OCI-LY1 (cell line): Measurements from ENCODE around the gene CILP.
"Not testable (repeated sequence)": the region's sequence is repeated elsewhere in the genome, so short reads cannot be mapped to it uniquely, and the experiment has no call there.

Experiments
- H2AFZ ChIP-seq: fragments of 200-600 bp; sonication (generic), shearing (Covaris generic); 2 replicates; pipeline ENCODE4 v1.6.0; 2014; ENCODE audit warnings: antibody characterized with exemption, mild to moderate bottlenecking, low read length
- H3F3A ChIP-seq: fragments of 200-600 bp; sonication (generic), shearing (Covaris generic); 2 replicates; pipeline ENCODE4 v1.6.0; 2014; ENCODE audit warnings: mild to moderate bottlenecking, antibody characterized with exemption, low read length, moderate library complexity; ENCODE audit not compliant: insufficient read depth
- H3K27ac ChIP-seq: fragments of 200-600 bp; sonication (generic); 2 replicates; pipeline ENCODE4 v1.5.1; 2014; ENCODE audit warnings: low read length, mixed run types, mild to moderate bottlenecking, low read depth; ENCODE audit not compliant: poor library complexity, severe bottlenecking
- H3K27me3 ChIP-seq: fragments of 200-600 bp; sonication (generic); 2 replicates; pipeline ENCODE4 v1.6.0; 2014; ENCODE audit warnings: antibody characterized with exemption, mild to moderate bottlenecking, low read length, moderate library complexity; ENCODE audit not compliant: insufficient read depth
- H3K36me3 ChIP-seq: fragments of 200-600 bp; sonication (generic); 2 replicates; pipeline ENCODE4 v1.6.1; 2014; ENCODE audit warnings: mild to moderate bottlenecking, antibody characterized with exemption, low read length, moderate library complexity, mixed read lengths; ENCODE audit not compliant: insufficient read depth
- H3K4me1 ChIP-seq: fragments of 200-600 bp; sonication (generic); 2 replicates; pipeline ENCODE4 v1.5.1; 2014; ENCODE audit warnings: mild to moderate bottlenecking, low read length, moderate library complexity; ENCODE audit not compliant: insufficient read depth, severe bottlenecking
- H3K4me2 ChIP-seq: fragments of 200-600 bp; sonication (generic), shearing (Covaris generic); 2 replicates; pipeline ENCODE4 v1.6.1; 2014; ENCODE audit warnings: low read length
- H3K4me3 ChIP-seq: fragments of 200-600 bp; sonication (generic); 2 replicates; pipeline ENCODE4 v1.5.1; 2014; ENCODE audit warnings: low read length, low read depth, mild to moderate bottlenecking, mixed read lengths; ENCODE audit not compliant: poor library complexity, severe bottlenecking
- H3K79me2 ChIP-seq: fragments of 200-600 bp; shearing (Covaris generic); 2 replicates; pipeline ENCODE4 v1.6.1; 2016; ENCODE audit warnings: mixed run types, low read length, mixed read lengths; ENCODE audit not compliant: insufficient read depth
- H3K9ac ChIP-seq: fragments of 200-600 bp; sonication (generic), shearing (Covaris generic); 2 replicates; pipeline ENCODE4 v1.6.1; 2014; ENCODE audit warnings: mild to moderate bottlenecking, low read length, mixed read lengths
- H3K9me2 ChIP-seq: fragments of 200-600 bp; sonication (generic), shearing (Covaris generic); 2 replicates; pipeline ENCODE4 v1.6.1; 2014; ENCODE audit warnings: low read depth, mild to moderate bottlenecking, low read length, mixed read lengths
- H3K9me3 ChIP-seq: fragments of 200-600 bp; shearing (Covaris generic); 2 replicates; pipeline ENCODE4 v1.6.1; 2014; ENCODE audit warnings: low read length, mixed read lengths
- H4K20me1 ChIP-seq: fragments of 200-600 bp; sonication (generic), shearing (Covaris generic); 2 replicates; pipeline ENCODE4 v1.6.0; 2016; ENCODE audit warnings: mild to moderate bottlenecking, low read length; ENCODE audit not compliant: insufficient read depth
- CTCF ChIP-seq: fragments of 200-600 bp; sonication (generic), shearing (Covaris generic); IDR thresholded peaks from 2 replicates; pipeline ENCODE4 v1.5.1; 2017; ENCODE audit warnings: mild to moderate bottlenecking, antibody characterized with exemption, low read length, moderate library complexity, mixed read lengths
- EZH2 ChIP-seq: fragments of 200-600 bp; sonication (generic), shearing (Covaris generic); IDR thresholded peaks from 2 replicates; pipeline ENCODE4 v1.8.0; 2017; ENCODE audit warnings: borderline replicate concordance, mixed run types, mild to moderate bottlenecking, antibody characterized with exemption, low read length, moderate library complexity, mixed read lengths

CILP gene

GRCh38 chr15:65231306-65231705 lies 20.0 kb upstream of the CILP start:
- Histone ChIP-seq H3K4me2 (no peak overlapping the region), H2AFZ (no peak overlapping the region), H3K4me3 (no peak overlapping the region), H3K36me3 (no peaks in the 10 kb centered on the region), H3K79me2 (no peaks in the 10 kb centered on the region), H3K27me3 (no peaks in the 10 kb centered on the region; the same call in 1 of the 2 replicates), H3K4me1 (no peaks in the 10 kb centered on the region), H3K9me2 (no peaks in the 10 kb centered on the region), H3K9ac (no peak overlapping the region), H4K20me1 (no peaks in the 10 kb centered on the region), H3K27ac (no peak overlapping the region), H3K9me3 (no peaks in the 10 kb centered on the region), H3F3A (no peaks in the 10 kb centered on the region)
- TF ChIP-seq CTCF (no peak), EZH2 (no peak)

DNA sequence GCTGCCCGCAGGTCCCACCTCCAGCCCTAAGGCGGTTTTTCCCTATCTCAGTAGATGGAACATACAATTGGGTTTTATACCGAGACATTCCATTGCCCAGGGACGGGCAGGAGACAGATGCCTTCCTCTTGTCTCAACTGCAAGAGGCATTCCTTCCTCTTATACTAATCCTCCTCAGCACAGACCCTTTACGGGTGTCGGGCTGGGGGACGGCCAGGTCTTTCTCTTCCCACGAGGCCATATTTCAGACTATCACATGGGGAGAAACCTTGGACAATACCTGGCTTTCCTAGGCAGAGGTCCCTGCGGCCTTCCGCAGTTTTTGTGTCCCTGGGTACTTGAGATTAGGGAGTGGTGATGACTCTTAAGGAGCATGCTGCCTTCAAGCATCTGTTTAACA lies 15.6 kb upstream of the CILP start:
- not testable (repeated sequence) for H3K27ac ChIP-seq, H3K27me3 ChIP-seq, H3K4me2 ChIP-seq, H3K36me3 ChIP-seq, H3K4me3 ChIP-seq, H3K9me3 ChIP-seq, H3K79me2 ChIP-seq, H3K9ac ChIP-seq, H2AFZ ChIP-seq, H3K9me2 ChIP-seq, H4K20me1 ChIP-seq, H3K4me1 ChIP-seq, H3F3A ChIP-seq

DNA sequence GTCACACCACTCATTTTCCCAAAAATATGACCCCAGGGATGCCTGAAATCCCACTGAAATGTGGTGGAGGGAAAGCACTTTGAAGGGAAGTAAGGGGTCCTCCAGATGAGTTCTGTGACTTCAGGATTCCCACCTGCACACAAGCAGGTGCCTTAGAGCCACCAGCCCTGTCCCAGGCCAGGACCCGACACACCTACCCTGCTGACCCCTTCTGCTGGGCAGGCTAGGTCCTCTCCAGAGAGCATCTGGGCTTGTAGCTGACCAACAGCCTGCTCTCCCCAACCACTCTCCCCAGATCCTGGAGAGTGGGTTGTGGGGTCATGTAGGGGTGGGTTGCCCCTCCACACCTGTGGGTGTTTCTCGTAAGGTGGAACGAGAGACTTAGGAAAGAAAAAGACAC lies 14.9 kb upstream of the CILP start:
- no peak overlapping the region for H2AFZ ChIP-seq
- H3K27ac ChIP-seq = no peak overlapping the region
- no peaks in the 10 kb centered on the region for H3K36me3 ChIP-seq
- H3K4me3 ChIP-seq = no peak overlapping the region
- H3K9me2 ChIP-seq = no peaks in the 10 kb centered on the region
- H3K9ac ChIP-seq = no peak overlapping the region
- H3K27me3 ChIP-seq = no peaks in the 10 kb centered on the region
- no peaks in the 10 kb centered on the region for H3K79me2 ChIP-seq
- H3F3A ChIP-seq = no peaks in the 10 kb centered on the region
- H3K9me3 ChIP-seq = no peaks in the 10 kb centered on the region
- H3K4me1 ChIP-seq = no peaks in the 10 kb centered on the region
- no peaks in the 10 kb centered on the region for H4K20me1 ChIP-seq
- TF ChIP-seq CTCF (no peak), EZH2 (no peak)
- H3K4me2 ChIP-seq = no peak overlapping the region

DNA sequence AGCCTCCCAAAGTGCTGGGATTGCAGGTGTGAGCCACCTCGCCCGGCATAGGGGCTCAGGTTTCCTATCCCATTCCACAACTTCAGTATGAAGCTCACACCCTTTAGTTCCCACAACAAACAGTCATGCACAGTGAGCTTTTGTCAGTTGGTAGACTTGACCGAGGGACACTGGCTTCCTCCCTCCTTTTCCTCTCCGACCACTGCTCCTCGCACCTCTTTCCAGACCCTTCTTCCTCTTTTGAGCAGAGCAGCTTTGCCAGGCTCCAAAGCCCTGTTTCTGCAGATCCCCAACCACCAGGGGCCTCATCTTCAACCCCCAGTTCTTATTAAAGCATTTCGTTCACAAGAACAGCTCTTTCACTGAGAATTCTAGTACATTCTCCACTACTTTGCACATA lies 12.7 kb upstream of the CILP start:
- H3K9me3 ChIP-seq = no peaks in the 10 kb centered on the region
- no peak overlapping the region for H2AFZ ChIP-seq
- H3K4me3 ChIP-seq = no peak overlapping the region
- no peaks in the 10 kb centered on the region for H3F3A ChIP-seq
- no peaks in the 10 kb centered on the region for H3K9me2 ChIP-seq
- no peak overlapping the region for H3K4me2 ChIP-seq
- H3K27ac ChIP-seq = no peak overlapping the region
- no peak for TF ChIP-seq CTCF
- TF ChIP-seq EZH2 = no peak
- no peaks in the 10 kb centered on the region for H3K36me3 ChIP-seq
- H3K4me1 ChIP-seq = no peaks in the 10 kb centered on the region
- no peaks in the 10 kb centered on the region for H4K20me1 ChIP-seq
- no peak overlapping the region for H3K9ac ChIP-seq
- H3K27me3 ChIP-seq = no peaks in the 10 kb centered on the region
- no peaks in the 10 kb centered on the region for H3K79me2 ChIP-seq
